HG03378 (cell line): Measurements from ENCODE around the gene PITX3.

Source experiments
- ATAC-seq: cut with Tn5 transposase; IDR thresholded peaks from one replicate; pipeline ENCODE4 v1.9.1; 2021; ENCODE audit warnings: mild to moderate bottlenecking, moderate library complexity; ENCODE audit not compliant: unreplicated experiment

Gene PITX3

GRCh38 chr10:102185811-102186527 lies 55.3 kb downstream of the PITX3 start:
- no peak for ATAC-seq

- ATAC-seq = no peak
These were observed 56.0 kb downstream of the PITX3 start for GRCh38 chr10:102185272-102185671.

- ATAC-seq = no peak
These were observed 56.7 kb downstream of the PITX3 start for GRCh38 chr10:102184606-102185005.
